H1 (cell line): ENCODE results near the gene BMP2. TPM values are rescaled to one million over a fixed set of nuclear protein-coding genes. Genes with fewer than 3 reads are reported as not detected.

Experiments
- CTCF ChIA-PET: fragments of 300-600 bp; sonication (Branson Sonifier 250); formaldehyde crosslinking; loops from one replicate; lab custom pipeline; 2021; ENCODE audit not compliant: partially characterized antibody; lab: Charles Lee
- POLR2A ChIA-PET: fragments of 300-600 bp; sonication (Branson Sonifier 250); formaldehyde crosslinking; loops from one replicate; lab custom pipeline; 2021; ENCODE audit warnings: inconsistent platforms; ENCODE audit not compliant: partially characterized antibody; lab: Charles Lee
- DNase-seq, 2 experiments: peaks; one replicate each; pipeline versions ENCODE4 v3.0.0 to v3.0.0-alpha.2; 2010 to 2022; ENCODE audit warnings: low spot score in 2 of 2, low read depth in 1 of 2, mixed read lengths in 1 of 2
- FAIRE-seq: peaks from 2 replicates; lab custom pipeline; 2011; peaks lifted over from hg19 to GRCh38; lab: Jason Lieb, UNC
- H2AFZ ChIP-seq: 2 replicates; pipeline ENCODE4 v1.8.1; 2012; ENCODE audit warnings: low read length, inconsistent platforms
- H2AK5ac ChIP-seq: 2 replicates; pipeline ENCODE4 v1.6.1; 2013; ENCODE audit warnings: low read depth, low read length
- H2BK120ac ChIP-seq: replicated peaks from 2 replicates; pipeline ENCODE3; 2013; ENCODE audit warnings: low read depth, low read length, inconsistent platforms
- H2BK12ac ChIP-seq: 2 replicates; pipeline ENCODE4 v1.6.1; 2013; ENCODE audit warnings: low read depth, low read length
- H2BK15ac ChIP-seq: 2 replicates; pipeline ENCODE4 v1.6.1; 2013; ENCODE audit warnings: low read length
- H2BK20ac ChIP-seq: 2 replicates; pipeline ENCODE4 v1.6.1; 2013; ENCODE audit warnings: low read length
- H2BK5ac ChIP-seq: 2 replicates; pipeline ENCODE4 v1.6.1; 2013; ENCODE audit warnings: low read depth, low read length
- H3K14ac ChIP-seq: 2 replicates; pipeline ENCODE4 v1.6.1; 2013; ENCODE audit warnings: inconsistent platforms; ENCODE audit not compliant: insufficient read length
- H3K18ac ChIP-seq: 2 replicates; pipeline ENCODE4 v1.6.1; 2013; ENCODE audit warnings: low read length; ENCODE audit errors: extremely low read depth
- H3K23ac ChIP-seq: 2 replicates; pipeline ENCODE4 v1.6.1; 2013; ENCODE audit warnings: inconsistent platforms; ENCODE audit not compliant: insufficient read length
- H3K23me2 ChIP-seq: 2 replicates; pipeline ENCODE4 v1.6.1; 2013; ENCODE audit warnings: low read depth, low read length
- H3K27ac ChIP-seq: 2 replicates; pipeline ENCODE4 v1.6.1; 2011; ENCODE audit warnings: low read depth, low read length, inconsistent platforms
- H3K27me3 ChIP-seq, 4 experiments: replicated peaks in 1 of 4; 1 replicate in 1 of 4; 2 replicates in 3 of 4; pipeline versions ENCODE4 v1.6.1 to v1.8.1; 2011 to 2013; ENCODE audit warnings: low read length in 3 of 4, mild to moderate bottlenecking in 3 of 4, inconsistent platforms in 2 of 4, mixed read lengths in 2 of 4, moderate library complexity in 1 of 4; ENCODE audit not compliant: control insufficient read depth in 3 of 4, insufficient read depth in 3 of 4; ENCODE audit errors: extremely low read depth in 1 of 4
- H3K36me3 ChIP-seq, 4 experiments: 2 replicates each; pipeline versions ENCODE4 v1.6.1 to v1.8.1; 2011 to 2013; ENCODE audit warnings: mild to moderate bottlenecking in 4 of 4, low read length in 3 of 4, moderate library complexity in 2 of 4, control low read depth in 1 of 4, inconsistent platforms in 1 of 4; ENCODE audit not compliant: insufficient read depth in 4 of 4, control insufficient read depth in 2 of 4
- H3K4ac ChIP-seq: replicated peaks from 2 replicates; pipeline ENCODE3; 2013; ENCODE audit warnings: low read length, low read depth, mixed read lengths, inconsistent platforms; ENCODE audit not compliant: insufficient read length
- H3K4me1 ChIP-seq, 4 experiments: replicated peaks in 1 of 4; 1 replicate in 1 of 4; 2 replicates in 3 of 4; pipeline versions ENCODE4 v1.6.1 to v1.8.1; 2011 to 2013; ENCODE audit warnings: low read length in 3 of 4, inconsistent platforms in 2 of 4, mixed read lengths in 1 of 4; ENCODE audit not compliant: insufficient read depth in 4 of 4, control insufficient read depth in 3 of 4
- H3K4me2 ChIP-seq, 2 experiments: 2 replicates each; pipeline versions ENCODE4 v1.6.1 to v1.8.1; 2011 to 2013; ENCODE audit warnings: low read depth in 2 of 2, low read length in 2 of 2, control low read depth in 1 of 2, inconsistent platforms in 1 of 2, mild to moderate bottlenecking in 1 of 2; ENCODE audit not compliant: insufficient read depth in 1 of 2
- H3K4me3 ChIP-seq, 4 experiments: fragments of 200-600, 300-600 bp in 1 of 4; sonication (generic), shearing (Covaris generic), sonication (Bioruptor Twin) in 1 of 4; 2 replicates each; pipeline versions ENCODE4 v1.5.1 to v1.8.1; 2011 to 2016; ENCODE audit warnings: low read length in 4 of 4, low read depth in 3 of 4, control low read depth in 2 of 4, inconsistent platforms in 2 of 4, mild to moderate bottlenecking in 2 of 4, mixed read lengths in 1 of 4, moderate library complexity in 1 of 4; ENCODE audit not compliant: insufficient read depth in 2 of 4; ENCODE audit errors: extremely low read depth in 1 of 4
- H3K56ac ChIP-seq: replicated peaks from 2 replicates; pipeline ENCODE3; 2013; ENCODE audit warnings: low read depth, mild to moderate bottlenecking, mixed read lengths, low read length, inconsistent platforms; ENCODE audit not compliant: insufficient read length
- H3K79me1 ChIP-seq: 2 replicates; pipeline ENCODE4 v1.6.1; 2013; ENCODE audit warnings: low read depth, low read length, control low read depth
- H3K79me2 ChIP-seq, 2 experiments: 2 replicates each; pipeline versions ENCODE4 v1.6.1 to v1.8.1; 2012 to 2013; ENCODE audit warnings: low read length in 2 of 2, mild to moderate bottlenecking in 2 of 2, inconsistent platforms in 1 of 2; ENCODE audit not compliant: insufficient read depth in 2 of 2, control insufficient read depth in 1 of 2
- H3K9ac ChIP-seq, 4 experiments: replicated peaks in 1 of 4; 1 replicate in 1 of 4; 2 replicates in 3 of 4; pipeline versions ENCODE4 v1.6.1 to v1.8.1; 2011 to 2013; ENCODE audit warnings: low read depth in 3 of 4, low read length in 3 of 4, control low read depth in 2 of 4, mild to moderate bottlenecking in 2 of 4, moderate library complexity in 2 of 4, inconsistent platforms in 1 of 4; ENCODE audit errors: extremely low read depth in 1 of 4
- H3K9me3 ChIP-seq, 2 experiments: 2 replicates each; pipeline versions ENCODE4 v1.6.1 to v1.8.1; 2012 to 2013; ENCODE audit warnings: mild to moderate bottlenecking in 2 of 2, moderate library complexity in 2 of 2, control low read depth in 1 of 2, inconsistent platforms in 1 of 2, low read depth in 1 of 2, low read length in 1 of 2, mixed read lengths in 1 of 2; ENCODE audit not compliant: insufficient read depth in 2 of 2
- H4K20me1 ChIP-seq, 2 experiments: replicated peaks in 1 of 2; 2 replicates each; pipeline versions ENCODE3 to v1.8.1; 2011 to 2013; ENCODE audit warnings: inconsistent platforms in 2 of 2, low read length in 2 of 2, mild to moderate bottlenecking in 1 of 2; ENCODE audit not compliant: insufficient read depth in 2 of 2, control insufficient read depth in 1 of 2
- H4K5ac ChIP-seq: 2 replicates; pipeline ENCODE4 v1.6.1; 2013; ENCODE audit warnings: low read length, low read depth, mixed read lengths, inconsistent platforms; ENCODE audit not compliant: insufficient read length
- H4K8ac ChIP-seq: 2 replicates; pipeline ENCODE4 v1.8.0; 2013; ENCODE audit warnings: mild to moderate bottlenecking, moderate library complexity, low read length, inconsistent platforms; ENCODE audit not compliant: insufficient read depth; ENCODE audit errors: extremely low read depth
- H4K91ac ChIP-seq: replicated peaks from 2 replicates; pipeline ENCODE3; 2013; ENCODE audit warnings: low read length, mixed read lengths, inconsistent platforms; ENCODE audit not compliant: insufficient read length
- ASH2L ChIP-seq: fragments of 200-600, 300-600 bp; sonication (generic); IDR thresholded peaks from one replicate; pipeline ENCODE4 v1.7.1; 2017; ENCODE audit warnings: low read length
- EGR1 ChIP-seq: IDR thresholded peaks from 2 replicates; pipeline ENCODE4 v1.6.1; 2011; ENCODE audit warnings: low read depth, low read length, borderline replicate concordance
- JUND ChIP-seq: IDR thresholded peaks from 2 replicates; pipeline ENCODE4 v1.6.1; 2011; ENCODE audit warnings: mild to moderate bottlenecking, improper control_type of control experiment, low read length
- NANOG ChIP-seq: IDR thresholded peaks from 2 replicates; pipeline ENCODE4 v1.6.1; 2011; ENCODE audit warnings: low read length, low read depth, mild to moderate bottlenecking, inconsistent platforms; ENCODE audit not compliant: insufficient read depth, poor library complexity, severe bottlenecking
- SRF ChIP-seq: IDR thresholded peaks from 2 replicates; pipeline ENCODE4 v1.6.1; 2011; ENCODE audit warnings: mild to moderate bottlenecking, low read depth, low read length, moderate library complexity
- TAF1 ChIP-seq: IDR thresholded peaks from 2 replicates; pipeline ENCODE4 v1.6.1; 2011; ENCODE audit warnings: mild to moderate bottlenecking, low read depth, low read length
- ZNF274 ChIP-seq: IDR thresholded peaks from 2 replicates; pipeline ENCODE4 v1.7.0; 2012; ENCODE audit warnings: low read length, borderline replicate concordance; ENCODE audit errors: extremely low read depth
- WGBS, 2 experiments: shearing (Covaris generic) in 1 of 2; methylation state at CpG; one replicate each; pipeline versions ENCODE4 v1.1.6 to v1.1.7; 2013 to 2015; ENCODE audit warnings: low lambda C conversion rate in 2 of 2, mixed read lengths in 2 of 2, inconsistent platforms in 1 of 2, low coverage in 1 of 2, missing lambda C conversion rate in 1 of 2; ENCODE audit not compliant: insufficient replicate concordance in 2 of 2, insufficient coverage in 1 of 2, insufficient read length in 1 of 2; ENCODE audit errors: extremely low coverage in 1 of 2, missing lambda C conversion rate in 1 of 2; 5-methylcytosine and 5-hydroxymethylcytosine counted together
- polyA plus RNA-seq, 7 experiments: library from polyadenylated mRNA; depleted of rRNA in 3 of 7; stranded (reverse) in 5 of 7; unstranded in 2 of 7; fragments of >200 nt in 5 of 7; fragments of 200-250 nt in 2 of 7; gene quantifications; 1 replicate in 5 of 7; 2 replicates in 1 of 7; 4 replicates in 1 of 7; pipeline versions ENCODE4 v1.2.1 to v1.2.3, GENCODE V29; 2011 to 2013; ENCODE audit warnings: missing spikeins in 2 of 7, mixed read lengths in 2 of 7
- total RNA-seq: library from RNA; stranded (reverse); fragmentation: NEBNext Ultra II Directional; extraction: Animal tissue kit (Norgen Biotek cat#: 25700); gene quantifications from 2 replicates; pipeline ENCODE4 v1.2.1, GENCODE V29; 2021
- TF ChIP-seq, protein P1 (sequence below): IDR thresholded peaks from 2 replicates; pipeline ENCODE4 v1.6.1; 2011; ENCODE audit warnings: low read length, improper control_type of control experiment

BMP2 gene
- total and polyA plus RNA-seq, 2 of the 8 experiments (the other 6 are each of a cell fraction or from before 2014, with no cell fraction given), result 1.8 to 3.6 TPM

DNA sequence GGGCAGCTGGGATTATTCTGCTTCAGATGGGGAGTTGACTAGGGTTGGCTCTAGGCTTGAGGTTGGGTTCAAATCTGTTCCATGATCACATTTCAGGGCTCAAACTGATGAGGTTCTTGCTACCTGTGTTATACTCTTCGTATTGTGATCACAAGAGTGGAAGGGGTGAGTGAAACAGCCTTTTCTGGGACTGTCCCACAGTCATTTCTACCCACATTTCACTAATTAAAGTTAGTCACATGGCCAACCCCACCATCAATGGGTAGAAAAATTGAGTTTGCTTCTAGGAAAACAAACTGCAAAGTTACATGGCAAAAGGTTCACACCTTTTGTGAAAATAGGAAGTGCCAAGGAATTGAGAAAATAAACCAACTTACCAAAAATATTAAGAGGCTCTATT lies 33.5 kb upstream of the BMP2 start:
- H4K91ac ChIP-seq, result no peak overlapping the region
- no peak overlapping the region for H4K5ac ChIP-seq
- no peak overlapping the region for H4K8ac ChIP-seq
- H2BK5ac ChIP-seq, result no peak overlapping the region
- no peak overlapping the region for H2AK5ac ChIP-seq
- POLR2A ChIA-PET, result no interaction called here
- no peaks in the 10 kb centered on the region for H3K23me2 ChIP-seq
- no peak overlapping the region for H3K56ac ChIP-seq
- CTCF ChIA-PET, result no interaction called here
- no peak overlapping the region for H2BK15ac ChIP-seq
- H3K27me3 ChIP-seq, result no peaks in the 10 kb centered on the region
- H3K79me2 ChIP-seq, result no peaks in the 10 kb centered on the region
- H3K18ac ChIP-seq, result no peak overlapping the region
- no peaks in the 10 kb centered on the region for H4K20me1 ChIP-seq
- H2AFZ ChIP-seq, result no peak overlapping the region
- H3K27ac ChIP-seq, result no peak overlapping the region
- H3K36me3 ChIP-seq, result no peaks in the 10 kb centered on the region
- no peak overlapping the region for H3K4ac ChIP-seq
- no peaks in the 10 kb centered on the region for H3K4me1 ChIP-seq
- no peaks in the 10 kb centered on the region for H3K79me1 ChIP-seq
- H3K23ac ChIP-seq, result no peak overlapping the region
- H2BK20ac ChIP-seq, result no peak overlapping the region
- no peak overlapping the region for H3K4me2 ChIP-seq
- H2BK12ac ChIP-seq, result no peak overlapping the region
- no peak overlapping the region for H3K9ac ChIP-seq
- no peak overlapping the region for H2BK120ac ChIP-seq
- DNase-seq (no peak), FAIRE-seq (no peak)
- no peaks in the 10 kb centered on the region; a peak in 1 of 4 replicates for H3K9me3 ChIP-seq
- no peak overlapping the region for H3K4me3 ChIP-seq
- 95% methylated on average over 1 of the region's 1 CpG; no CpG with 5 or more reads in 1 of the 2 experiments for WGBS, 2 experiments
- H3K14ac ChIP-seq, result no peak overlapping the region
- TF ChIP-seq SRF (no peak), ZNF274 (no peak), EGR1 (no peak), NANOG (no peak), JUND (no peak), ASH2L (no peak), TAF1 (no peak)
- TF ChIP-seq, protein P1, sequence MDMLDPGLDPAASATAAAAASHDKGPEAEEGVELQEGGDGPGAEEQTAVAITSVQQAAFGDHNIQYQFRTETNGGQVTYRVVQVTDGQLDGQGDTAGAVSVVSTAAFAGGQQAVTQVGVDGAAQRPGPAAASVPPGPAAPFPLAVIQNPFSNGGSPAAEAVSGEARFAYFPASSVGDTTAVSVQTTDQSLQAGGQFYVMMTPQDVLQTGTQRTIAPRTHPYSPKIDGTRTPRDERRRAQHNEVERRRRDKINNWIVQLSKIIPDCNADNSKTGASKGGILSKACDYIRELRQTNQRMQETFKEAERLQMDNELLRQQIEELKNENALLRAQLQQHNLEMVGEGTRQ, result no peak
